Measurements from ENCODE around the gene LHFPL3.

- TF ChIP-seq MAX (CRISPR knock-in tag; IDR thresholded peaks at IDR 0.05), result no peak
- no peak for TF ChIP-seq CTCF (IDR thresholded peaks at IDR 0.05)
- TF ChIP-seq MLX (CRISPR knock-in tag; IDR thresholded peaks at IDR 0.05), result no peak
- TF ChIP-seq ZNF263 (CRISPR knock-in tag; IDR thresholded peaks at IDR 0.05; ENCODE audit: low read depth), result no peak
- no peak for TF ChIP-seq ZNF121 (CRISPR knock-in tag; IDR thresholded peaks at IDR 0.05)
- no peak for TF ChIP-seq ZNF396 (CRISPR knock-in tag; IDR thresholded peaks at IDR 0.05; ENCODE audit: borderline replicate concordance)
Observed at GRCh38 chr7:104895522-104896236, 567.3 kb downstream of the LHFPL3 start.

Measured in WTC11 (cell line).